Testis (tissue), 3 donors: ENCODE results near the gene SYAP1. TPM values are rescaled to one million over a fixed set of nuclear protein-coding genes. Genes with fewer than 3 reads are reported as not detected.

Experiments
- DNase-seq: peaks from one replicate; pipeline ENCODE4 v3.0.0-alpha.2; 2019
- H3K27ac ChIP-seq, 2 donors: fragments of 200-600 bp; sonication (generic); one replicate each; pipeline ENCODE4 v1.5.1; 2019
- H3K27me3 ChIP-seq: fragments of 200-600 bp; sonication (generic); one replicate; pipeline ENCODE4 v1.5.1; 2019
- H3K36me3 ChIP-seq: fragments of 200-600 bp; sonication (generic); one replicate; pipeline ENCODE4 v1.5.1; 2017; ENCODE audit warnings: low read depth; ENCODE audit errors: missing control alignments
- H3K4me1 ChIP-seq: fragments of 200-600 bp; sonication (generic); one replicate; pipeline ENCODE4 v1.5.1; 2019
- H3K4me3 ChIP-seq, 2 donors: fragments of 200-600 bp; sonication (generic); one replicate each; pipeline ENCODE4 v1.5.1; 2017 to 2019
- H3K9me3 ChIP-seq: fragments of 200-600 bp; sonication (generic); one replicate; pipeline ENCODE4 v1.5.1; 2017
- CTCF ChIP-seq, 3 experiments: fragments of 450-650 bp in 2 of 3; fragments of 200-600 bp in 1 of 3; sonication (generic) in 1 of 3; IDR thresholded peaks; one replicate each; pipeline ENCODE4 v1.5.1; 2016 to 2019; ENCODE audit warnings: antibody characterized with exemption in 3 of 3, mild to moderate bottlenecking in 2 of 3, moderate library complexity in 1 of 3
- POLR2A ChIP-seq: fragments of 450-650 bp; IDR thresholded peaks from one replicate; pipeline ENCODE4 v1.6.1; 2017; ENCODE audit warnings: antibody characterized with exemption, mild to moderate bottlenecking, moderate library complexity
- WGBS, 2 donors: methylation state at CpG; one replicate each; pipeline ENCODE4 v1.1.5; 2018; 5-methylcytosine and 5-hydroxymethylcytosine counted together
- intact Hi-C: fragments of 100-400 bp; cut with DNase I; formaldehyde crosslinking; loops from one replicate; pipeline ENCODE4 v1.15.1; 2023; ENCODE audit warnings: low total_unique reads
- polyA plus RNA-seq: library from polyadenylated mRNA; stranded (reverse); fragments of 350-450 nt; fragmentation: Illumina TruSeq; extraction: RNeasy Lipid Tissue Mini Kit (QIAGEN cat#74804); gene quantifications from one replicate; pipeline ENCODE4 v1.2.3, GENCODE V29; 2014; ENCODE audit warnings: low read depth, low replicate concordance; ENCODE audit not compliant: insufficient read depth
- total RNA-seq, 2 donors: library from RNA; depleted of rRNA; stranded (reverse); fragments of >200 nt; gene quantifications; one replicate each; pipeline ENCODE4 v1.2.3, GENCODE V29; 2016

Gene SYAP1
- total and polyA plus RNA-seq, 3 donors from 2014 or later: 9.0 to 17.1 (median 15.6) TPM

DNA sequence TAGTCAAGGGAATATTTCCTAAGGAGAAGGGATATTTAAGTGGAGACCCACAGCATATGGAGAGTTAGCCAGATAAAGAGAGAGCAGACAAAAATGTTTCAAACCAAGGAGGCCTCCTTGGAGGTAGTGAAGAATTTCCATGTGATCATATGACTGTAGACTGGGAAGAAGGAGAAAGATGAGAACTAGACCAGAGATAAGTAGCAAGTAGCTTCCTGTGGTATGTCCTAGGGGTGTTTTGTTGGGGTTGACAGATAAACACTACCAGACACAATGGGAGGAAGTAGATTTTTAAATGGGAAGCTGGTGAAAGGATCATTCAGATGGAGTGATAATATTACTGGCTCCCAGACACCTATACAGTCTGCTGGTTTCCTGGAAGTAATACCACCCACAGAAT lies 13.6 kb downstream of the SYAP1 start:
- Histone ChIP-seq H3K4me1 (no peaks in the 10 kb centered on the region), H3K4me3 (no peak overlapping the region), H3K36me3 (no peaks in the 10 kb centered on the region), H3K27ac (no peak overlapping the region), H3K27me3 (no peaks in the 10 kb centered on the region), H3K9me3 (no peaks in the 10 kb centered on the region)
- no peak for DNase-seq
- intact Hi-C loops: no loop called here
- TF ChIP-seq POLR2A (no peak), CTCF (IDR thresholded peaks at IDR 0.05) (no peak)

- Histone ChIP-seq H3K4me1 (no peaks in the 10 kb centered on the region), H3K27me3 (no peaks in the 10 kb centered on the region), H3K36me3 (no peaks in the 10 kb centered on the region), H3K4me3 (no peak overlapping the region), H3K27ac (no peak overlapping the region), H3K9me3 (no peaks in the 10 kb centered on the region)
- no peak for DNase-seq
- WGBS, 2 donors: 93 to 99% methylated on average over 5 of the region's 5 CpGs
- no peak for TF ChIP-seq CTCF (IDR thresholded peaks at IDR 0.05)
- TF ChIP-seq POLR2A: no peak
- intact Hi-C loops: no loop called here
Observed at GRCh38 chrX:16737024-16737423, 17.6 kb downstream of the SYAP1 start.

GRCh38 chrX:16739574-16739973 lies 20.2 kb downstream of the SYAP1 start:
- Histone ChIP-seq H3K36me3 (no peaks in the 10 kb centered on the region), H3K27ac (no peak overlapping the region), H3K4me3 (no peak overlapping the region), H3K9me3 (no peaks in the 10 kb centered on the region), H3K4me1 (no peaks in the 10 kb centered on the region), H3K27me3 (no peaks in the 10 kb centered on the region)
- TF ChIP-seq POLR2A (no peak), CTCF (IDR thresholded peaks at IDR 0.05) (no peak)
- intact Hi-C loops: no loop called here
- no peak for DNase-seq
- WGBS, 2 donors: 74% methylated on average over 6 of the region's 6 CpGs; no CpG with 5 or more reads in 1 of the 2 donors

- H3K36me3 ChIP-seq: no peaks in the 10 kb centered on the region
- no peaks in the 10 kb centered on the region for H3K4me1 ChIP-seq
- 67 to 86% methylated on average over 9 to 12 of the region's 12 CpGs for WGBS, 2 donors
- no peak overlapping the region for H3K4me3 ChIP-seq
- no peaks in the 10 kb centered on the region for H3K27me3 ChIP-seq
- H3K27ac ChIP-seq: no peak overlapping the region
- H3K9me3 ChIP-seq: no peaks in the 10 kb centered on the region
- no peak for DNase-seq
- intact Hi-C loops: no loop called here
- TF ChIP-seq POLR2A: no peak
- no peak for TF ChIP-seq CTCF (IDR thresholded peaks at IDR 0.05)
Observed at GRCh38 chrX:16743604-16744325, 24.4 kb downstream of the SYAP1 start.

DNA sequence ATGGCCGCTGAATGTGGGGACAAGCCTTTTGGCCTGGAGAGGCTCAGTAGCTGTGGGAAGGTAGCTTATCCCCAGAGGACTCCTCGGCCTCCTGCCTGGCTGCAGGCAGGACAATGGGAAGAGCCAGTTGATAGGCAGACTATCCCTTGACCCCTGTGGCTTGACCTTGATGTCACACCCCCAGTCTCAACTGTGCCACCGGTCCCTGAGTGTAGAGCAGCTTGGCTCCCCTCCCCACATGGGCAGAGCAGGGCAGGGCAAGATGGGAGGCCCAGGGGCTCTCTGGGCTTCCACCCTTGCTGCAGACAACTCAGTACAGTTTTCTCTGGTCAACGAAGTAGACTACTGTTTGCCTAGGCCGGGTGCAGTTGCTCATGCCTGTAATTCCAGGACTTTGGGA lies 25.7 kb downstream of the SYAP1 start:
- WGBS, 2 donors: 82 to 90% methylated on average over 3 to 5 of the region's 5 CpGs
- no peaks in the 10 kb centered on the region for H3K4me1 ChIP-seq
- TF ChIP-seq POLR2A (no peak), CTCF (IDR thresholded peaks at IDR 0.05) (no peak)
- no peaks in the 10 kb centered on the region for H3K27me3 ChIP-seq
- no peak overlapping the region for H3K4me3 ChIP-seq
- no peak for DNase-seq
- intact Hi-C loops: no loop called here
- H3K27ac ChIP-seq: no peak overlapping the region
- no peaks in the 10 kb centered on the region for H3K36me3 ChIP-seq
- no peaks in the 10 kb centered on the region for H3K9me3 ChIP-seq
